ENCODE data around the gene LYPD3. TPM values are rescaled to one million over a fixed set of nuclear protein-coding genes. Genes with fewer than 3 reads are reported as not detected.

LYPD3 gene
- total and polyA plus RNA-seq, 2 experiments from 2014 or later, result 3.3 to 4.6 TPM

DNA sequence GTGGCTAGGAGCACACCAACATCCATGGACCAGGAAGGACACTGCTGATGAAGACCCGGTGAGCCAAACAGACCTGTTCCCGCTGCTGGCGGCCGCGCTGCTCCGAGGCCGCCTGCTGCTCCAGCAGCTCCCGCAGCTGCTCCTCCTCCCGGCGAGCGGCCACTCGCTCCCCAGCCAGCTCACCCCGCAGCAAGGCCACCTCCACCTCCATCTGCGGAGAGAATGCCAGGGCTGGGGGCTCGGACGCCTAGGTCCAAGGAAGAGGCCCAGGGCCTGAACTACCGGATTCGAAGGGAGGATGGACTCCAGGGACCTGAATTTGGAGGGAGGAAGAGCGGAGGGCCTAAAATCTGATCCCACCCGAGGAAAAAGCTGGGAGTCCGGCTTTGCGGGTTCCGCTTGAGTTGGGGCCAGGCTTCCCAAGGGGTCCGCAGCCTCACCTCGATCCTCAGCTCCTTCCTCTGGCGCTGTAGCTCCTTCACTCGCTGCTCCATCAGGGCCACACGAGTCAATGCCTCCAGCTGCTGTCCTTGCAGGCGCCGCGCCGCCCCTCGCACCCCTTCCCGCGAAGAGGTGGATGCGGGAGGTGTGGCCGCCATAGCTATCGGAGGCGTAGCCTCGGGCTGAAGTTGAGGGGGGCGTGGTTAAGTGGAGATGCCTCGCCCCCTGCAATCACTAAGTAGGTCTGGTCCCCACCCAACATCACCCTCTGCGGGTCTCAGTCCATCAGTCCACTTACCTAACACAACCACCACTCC is 36.4 kb upstream of the LYPD3 start:
- Mint-ChIP-seq H3K27ac (no peak overlapping the region), H3K36me3 (ENCODE audit: low read depth) (peaks cover 1% of the 10 kb centered on the region; the same call in 1 of the 3 replicates), H3K27me3 (ENCODE audit: insufficient read depth, low read depth, poor library complexity) (peaks cover 33% of the 10 kb centered on the region), H3K9me3 (peaks cover 4% of the 10 kb centered on the region; the same call in 1 of the 3 replicates), H3K4me1 (peaks cover 22% of the 10 kb centered on the region), H3K4me3 (peak overlapping the region; percentile 95)
- H3K4me1 ChIP-seq (ENCODE audit: insufficient read depth), result peaks cover 12% of the 10 kb centered on the region; the same call in 1 of the 2 replicates
- no peak overlapping the region for H3K27ac ChIP-seq (ENCODE audit: low read depth)
- H3K36me3 ChIP-seq (ENCODE audit: insufficient read depth), result no peaks in the 10 kb centered on the region; the same call in 1 of the 2 replicates
- H4K20me1 ChIP-seq (replicated peaks; ENCODE audit: insufficient read depth), result no peaks in the 10 kb centered on the region
- H3K4me3 ChIP-seq, result peak overlapping the region; percentile 97
- ATAC-seq (peak; percentile 65), DNase-seq (ENCODE audit: low spot score) (peak; percentile 94)
- H3K79me2 ChIP-seq (replicated peaks; ENCODE audit: insufficient read depth), result no peaks in the 10 kb centered on the region
- peaks cover 23% of the 10 kb centered on the region for H3K27me3 ChIP-seq (ENCODE audit: insufficient read depth)
- peak overlapping the region; percentile 99 for H3K4me2 ChIP-seq
- no peaks in the 10 kb centered on the region for H3K9me2 ChIP-seq (ENCODE audit: insufficient read depth)
- H2AFZ ChIP-seq, result peak overlapping the region; percentile 94
- 0 out of 2 replicates have a peak, but pooled peaks cover 5% of the 10 kb centered on the region for H3F3A ChIP-seq (replicated peaks; ENCODE audit: low read depth)
- TF ChIP-seq JUNB (IDR thresholded peaks at IDR 0.05; ENCODE audit: unreplicated experiment) (no peak), ZNF462 (CRISPR knock-in tag; IDR thresholded peaks at IDR 0.05) (no peak), POLR2AphosphoS5 (IDR thresholded peaks at IDR 0.05; ENCODE audit: low read depth) (peak; percentile 70), STAT1 (IDR thresholded peaks at IDR 0.05; ENCODE audit: unreplicated experiment) (no peak)
- TF ChIP-seq, protein P1, sequence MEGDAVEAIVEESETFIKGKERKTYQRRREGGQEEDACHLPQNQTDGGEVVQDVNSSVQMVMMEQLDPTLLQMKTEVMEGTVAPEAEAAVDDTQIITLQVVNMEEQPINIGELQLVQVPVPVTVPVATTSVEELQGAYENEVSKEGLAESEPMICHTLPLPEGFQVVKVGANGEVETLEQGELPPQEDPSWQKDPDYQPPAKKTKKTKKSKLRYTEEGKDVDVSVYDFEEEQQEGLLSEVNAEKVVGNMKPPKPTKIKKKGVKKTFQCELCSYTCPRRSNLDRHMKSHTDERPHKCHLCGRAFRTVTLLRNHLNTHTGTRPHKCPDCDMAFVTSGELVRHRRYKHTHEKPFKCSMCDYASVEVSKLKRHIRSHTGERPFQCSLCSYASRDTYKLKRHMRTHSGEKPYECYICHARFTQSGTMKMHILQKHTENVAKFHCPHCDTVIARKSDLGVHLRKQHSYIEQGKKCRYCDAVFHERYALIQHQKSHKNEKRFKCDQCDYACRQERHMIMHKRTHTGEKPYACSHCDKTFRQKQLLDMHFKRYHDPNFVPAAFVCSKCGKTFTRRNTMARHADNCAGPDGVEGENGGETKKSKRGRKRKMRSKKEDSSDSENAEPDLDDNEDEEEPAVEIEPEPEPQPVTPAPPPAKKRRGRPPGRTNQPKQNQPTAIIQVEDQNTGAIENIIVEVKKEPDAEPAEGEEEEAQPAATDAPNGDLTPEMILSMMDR (conservative IDR thresholded peaks at IDR 0.05; ENCODE audit: low read depth in 2 of 2), result no peak
